ENCODE data around the gene BTBD10.

BTBD10 gene

DNA sequence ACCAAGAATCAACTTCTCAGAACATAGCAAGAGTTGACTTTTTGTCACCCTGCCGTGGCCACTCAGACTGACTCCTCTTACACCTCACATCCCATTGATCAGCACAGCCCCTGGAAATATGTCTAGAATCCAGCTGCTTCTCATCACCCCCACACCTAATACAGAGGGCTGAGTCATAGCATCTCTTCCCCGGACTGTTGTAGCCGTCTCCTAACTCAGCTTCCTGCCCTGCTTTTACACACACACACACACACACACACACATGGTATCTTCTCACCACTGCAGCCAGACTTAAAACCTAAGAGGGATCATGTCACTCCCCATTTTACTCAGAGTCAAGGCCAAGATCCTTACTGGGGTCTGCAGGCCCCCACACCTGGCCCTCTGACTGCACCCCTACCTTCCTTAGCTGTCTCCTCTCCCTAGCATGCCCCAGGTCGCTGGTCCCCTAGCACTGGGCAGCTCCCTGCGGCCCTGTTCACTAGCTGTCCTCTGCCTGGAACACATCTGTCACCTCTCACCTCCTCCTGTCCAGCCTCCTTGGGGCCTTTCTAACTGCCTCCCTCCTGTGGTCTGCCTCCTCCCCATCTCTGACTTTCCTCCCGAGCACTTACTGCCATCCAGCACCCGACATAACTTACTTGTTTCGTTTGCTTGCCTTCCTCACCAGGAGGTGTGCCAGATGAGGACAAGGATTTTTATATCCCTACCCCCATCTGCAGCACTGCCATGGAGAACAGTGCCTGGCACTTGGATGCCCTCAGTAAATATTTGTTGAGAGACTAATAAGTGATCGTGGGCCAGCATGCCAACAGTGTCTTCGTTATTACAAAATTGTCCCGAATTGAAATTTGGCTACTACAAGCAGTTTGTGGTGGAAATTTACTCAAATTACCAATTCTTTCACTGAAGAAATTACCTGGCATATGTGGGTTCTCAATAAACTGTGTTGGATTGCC, 123.5 kb downstream of the BTBD10 start:
- peak; percentile 91 for DNase-seq (ENCODE audit: low read depth)

DNA sequence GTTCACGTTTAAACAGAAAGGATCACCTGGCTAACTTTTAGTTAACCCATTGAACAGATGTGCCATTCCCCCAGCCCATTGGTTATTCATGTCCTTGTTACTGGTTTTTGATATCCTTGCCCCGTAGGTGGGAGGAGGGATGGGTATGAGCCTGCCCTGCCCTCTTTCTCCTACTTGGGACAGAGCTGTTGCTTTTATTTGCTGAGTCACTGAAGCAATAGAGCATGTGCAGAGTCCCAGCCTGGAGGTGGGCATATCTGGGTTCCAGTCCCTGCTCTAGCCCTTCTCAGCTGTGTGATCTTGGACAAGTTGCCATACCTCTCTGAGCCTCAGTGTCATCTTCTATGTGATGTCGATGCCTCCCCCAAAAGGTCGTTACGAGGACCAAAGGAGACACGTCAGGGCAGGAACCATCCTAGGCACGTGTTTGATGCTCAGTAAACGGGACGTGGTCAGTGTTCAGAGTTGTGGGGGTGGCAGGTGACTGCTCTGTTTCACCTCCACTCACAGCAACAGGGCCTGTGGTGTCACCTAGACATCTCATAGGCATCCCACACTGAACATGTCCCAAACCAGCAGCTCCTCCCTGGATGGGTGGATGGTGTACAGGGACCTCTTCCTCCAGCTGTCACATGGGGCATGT, 124.5 kb downstream of the BTBD10 start:
- DNase-seq (ENCODE audit: low read depth) = peak; percentile 75

DNA sequence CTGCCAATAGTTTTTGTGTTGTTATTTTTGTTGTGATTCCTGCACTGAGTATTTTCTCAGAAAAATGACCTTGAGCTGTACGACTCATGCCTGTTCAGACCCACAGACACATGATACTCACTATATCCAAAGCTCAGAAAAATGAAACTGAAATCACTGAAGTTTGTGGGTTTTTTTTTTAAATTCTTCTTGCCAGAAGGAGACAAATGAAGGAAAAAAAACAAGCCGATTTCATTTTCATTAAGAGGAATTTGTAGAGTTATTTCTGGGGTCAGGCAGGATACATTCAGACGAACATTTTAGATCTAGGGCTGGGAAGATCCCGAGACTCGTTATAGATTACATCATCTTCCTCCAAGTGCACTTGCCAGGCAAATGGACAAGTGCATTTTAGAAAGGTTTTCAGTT, 125.0 kb downstream of the BTBD10 start:
- peak; percentile 63 for DNase-seq (ENCODE audit: low read depth)

Measured in ELR (cell line).